ENCODE data around the gene LRCH1. TPM values are rescaled to one million over a fixed set of nuclear protein-coding genes. Genes with fewer than 3 reads are reported as not detected.
A peak's percentile ranks its signal among the peaks of the same experiment; 100 is the strongest.

Gene LRCH1
- total and polyA plus RNA-seq, 2 of the 13 experiments (the other 11 are each of a cell fraction or from before 2014, with no cell fraction given), result 4.1 to 12.6 TPM

DNA sequence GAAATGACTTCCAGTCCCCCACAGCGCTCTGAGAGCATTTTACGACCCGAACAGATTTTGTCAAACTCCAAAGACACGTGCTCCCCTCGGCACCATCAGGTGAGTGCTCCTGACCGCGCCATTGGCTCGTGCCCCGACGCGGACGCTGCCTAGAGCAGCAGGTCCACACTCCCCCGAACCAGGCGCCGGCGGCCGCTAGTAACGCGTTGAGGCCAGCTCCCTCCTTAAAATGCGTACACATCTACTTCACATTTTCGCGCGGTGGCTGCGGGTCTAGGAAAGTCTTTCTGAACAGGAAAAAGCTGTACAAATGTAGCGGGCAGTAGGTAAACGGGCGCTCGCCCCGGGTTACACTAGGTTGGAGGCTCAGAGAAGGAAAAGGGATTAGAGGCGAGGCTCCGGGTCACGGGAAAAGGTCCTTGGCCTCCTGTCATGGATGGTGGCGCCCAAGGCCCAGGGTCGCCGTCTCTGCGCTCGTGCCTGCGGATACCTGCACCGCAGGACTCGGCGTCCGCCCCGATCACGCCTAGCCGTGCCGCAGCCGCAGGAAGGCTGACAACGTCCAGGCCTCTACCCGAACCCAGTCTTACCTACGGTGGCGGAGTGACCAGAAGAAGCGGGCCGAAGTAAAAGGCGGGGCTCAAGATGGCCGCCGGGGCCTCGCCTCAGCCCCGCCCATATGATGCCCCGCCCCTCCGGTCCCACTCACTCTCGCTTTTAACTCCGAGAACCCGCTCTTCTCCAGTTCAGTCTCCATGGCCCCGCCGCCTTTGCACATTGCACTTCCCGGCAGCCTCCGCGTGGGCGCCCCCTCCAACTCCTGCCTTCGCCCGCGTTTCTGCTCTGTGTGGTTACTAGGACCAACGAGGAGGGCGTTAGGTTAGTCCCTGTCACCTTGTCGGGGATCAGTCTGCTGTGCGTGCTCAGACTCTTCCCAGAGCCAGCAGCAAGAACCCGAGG, 243.8 kb downstream of the LRCH1 start, which contains the start of gene ESD (continued):
- TF ChIP-seq MED13 (CRISPR knock-in tag; IDR thresholded peaks at IDR 0.05), result no peak
- TF ChIP-seq JUND (CRISPR knock-in tag; IDR thresholded peaks at IDR 0.05), result no peak
- 0 out of 2 replicates have a peak, but pooled peaks have one; percentile 37 for TF ChIP-seq ZNF850 (CRISPR knock-in tag; conservative IDR thresholded peaks at IDR 0.05)
- 0 out of 2 replicates have a peak, but pooled peaks have one; percentile 4 for TF ChIP-seq MIXL1 (CRISPR knock-in tag; IDR thresholded peaks at IDR 0.05)
- no peak for TF ChIP-seq GPN1 (CRISPR knock-in tag; IDR thresholded peaks at IDR 0.05; ENCODE audit: borderline replicate concordance)
- no peak for TF ChIP-seq GRHL1 (CRISPR knock-in tag; conservative IDR thresholded peaks at IDR 0.05)
- peak; percentile 72; the same call in 1 of the 2 replicates for TF ChIP-seq ZNF530 (CRISPR knock-in tag; IDR thresholded peaks at IDR 0.05; ENCODE audit: low read depth)
- no peak for TF ChIP-seq ELF4 (CRISPR knock-in tag; IDR thresholded peaks at IDR 0.05; ENCODE audit: borderline replicate concordance)
- TF ChIP-seq MAX (IDR thresholded peaks at IDR 0.05), result peak; percentile 96
- TF ChIP-seq ZNF605 (CRISPR knock-in tag; IDR thresholded peaks at IDR 0.05), result no peak; the same call in 1 of the 2 replicates
- no peak for TF ChIP-seq NR2C2 (CRISPR knock-in tag; IDR thresholded peaks at IDR 0.05; ENCODE audit: borderline replicate concordance)
- TF ChIP-seq ZNF256 (CRISPR knock-in tag; conservative IDR thresholded peaks at IDR 0.05), result peak; percentile 37; the same call in 1 of the 2 replicates
- TF ChIP-seq ELF1 (CRISPR knock-in tag; IDR thresholded peaks at IDR 0.05), result no peak
- peak; percentile 95; the same call in 1 of the 2 replicates for TF ChIP-seq ZNF333 (CRISPR knock-in tag; IDR thresholded peaks at IDR 0.05; ENCODE audit: borderline replicate concordance)
- peak; percentile 70; the same call in 1 of the 2 replicates for TF ChIP-seq ZNF350 (CRISPR knock-in tag; IDR thresholded peaks at IDR 0.05; ENCODE audit: borderline replicate concordance, low read depth)
- TF ChIP-seq ZSCAN30 (CRISPR knock-in tag; IDR thresholded peaks at IDR 0.05), result peak; percentile 78; the same call in 1 of the 2 replicates
- no peak for TF ChIP-seq ATRX (CRISPR knock-in tag; IDR thresholded peaks at IDR 0.05; ENCODE audit: borderline replicate concordance)
- peak; percentile 78 for TF ChIP-seq TAF1 (CRISPR knock-in tag; IDR thresholded peaks at IDR 0.05)
- no peak for TF ChIP-seq GABPA (IDR thresholded peaks at IDR 0.05; ENCODE audit: low read depth, low read length)
- TF ChIP-seq GABPA (CRISPR knock-in tag; IDR thresholded peaks at IDR 0.05; ENCODE audit: low read depth), result no peak
- no peak for TF ChIP-seq ARID2 (CRISPR knock-in tag; IDR thresholded peaks at IDR 0.05; ENCODE audit: borderline replicate concordance)
- no peak for TF ChIP-seq ZBTB46 (CRISPR knock-in tag; IDR thresholded peaks at IDR 0.05; ENCODE audit: borderline replicate concordance)
- TF ChIP-seq ZNF33A (CRISPR knock-in tag; IDR thresholded peaks at IDR 0.05; ENCODE audit: borderline replicate concordance), result no peak
- TF ChIP-seq NFRKB (IDR thresholded peaks at IDR 0.05), result peak; percentile 55; the same call in 1 of the 2 replicates
- TF ChIP-seq ZNF451 (CRISPR knock-in tag; IDR thresholded peaks at IDR 0.05), result 0 out of 2 replicates have a peak, but pooled peaks have one; percentile 41
- 0 out of 2 replicates have a peak, but pooled peaks have one; percentile 35 for TF ChIP-seq SIX1 (CRISPR knock-in tag; IDR thresholded peaks at IDR 0.05; ENCODE audit: borderline replicate concordance)
- TF ChIP-seq RFX5 (IDR thresholded peaks at IDR 0.05; ENCODE audit: low read depth, low read length), result peak; percentile 82
- TF ChIP-seq SMARCC2 (IDR thresholded peaks at IDR 0.05), result no peak

All from HepG2 (cell line).